ENCODE measurements around the gene ALG1L2.

- TF ChIP-seq CTCF (IDR thresholded peaks at IDR 0.05; ENCODE audit: insufficient read depth, low read length, poor library complexity, severe bottlenecking): no peak
- TF ChIP-seq EZH2phosphoT487 (conservative IDR thresholded peaks at IDR 0.05; ENCODE audit: low read length): no peak
These were observed 4.2 kb downstream of the ALG1L2 start for GRCh38 chr3:130085881-130086280.
